ENCODE results near the gene PBX4.

- TF ChIP-seq POLR2A (IDR thresholded peaks at IDR 0.05; ENCODE audit: low read length), result no peak
- TF ChIP-seq GATA1 (IDR thresholded peaks at IDR 0.05; ENCODE audit: low read depth, low read length), result no peak
Measured at GRCh38 chr19:19637186-19637522, 18.7 kb upstream of the PBX4 start.
